HepG2 (cell line): ENCODE measurements around the gene MAT2A. TPM values are rescaled to one million over a fixed set of nuclear protein-coding genes. Genes with fewer than 3 reads are reported as not detected.

Experiments
- ARNTL ChIP-seq: sonication (generic); formaldehyde crosslinking; IDR thresholded peaks from 2 replicates; pipeline ENCODE4 v1.4.0; 2020; ENCODE audit warnings: mild to moderate bottlenecking, missing genetic modification reagents
- NKX3-1 ChIP-seq: sonication (generic); formaldehyde crosslinking; IDR thresholded peaks from 2 replicates; pipeline ENCODE4 v1.5.0; 2020; ENCODE audit warnings: missing genetic modification reagents
- ZBTB40 ChIP-seq, 2 experiments: fragments of 450-650 bp in 1 of 2; sonication (generic) in 1 of 2; formaldehyde crosslinking in 1 of 2; IDR thresholded peaks; 2 replicates each; pipeline versions ENCODE4 v1.6.1 to v1.8.0; 2016 to 2022; ENCODE audit warnings: antibody characterized with exemption in 1 of 2, mild to moderate bottlenecking in 1 of 2, missing genetic modification reagents in 1 of 2
- ZBTB42 ChIP-seq: sonication (generic); formaldehyde crosslinking; IDR thresholded peaks from 2 replicates; pipeline ENCODE4 v1.5.0; 2020; ENCODE audit warnings: mild to moderate bottlenecking, missing genetic modification reagents
- ZFP91 ChIP-seq: sonication (generic); formaldehyde crosslinking; IDR thresholded peaks from 2 replicates; pipeline ENCODE4 v1.9.0; 2022; ENCODE audit warnings: missing genetic modification reagents, mild to moderate bottlenecking, borderline replicate concordance
- ZNF318 ChIP-seq: sonication (generic); formaldehyde crosslinking; IDR thresholded peaks from 2 replicates; pipeline ENCODE4 v1.4.0; 2020; ENCODE audit warnings: mild to moderate bottlenecking, missing genetic modification reagents
- ZNF790 ChIP-seq: sonication (generic); formaldehyde crosslinking; IDR thresholded peaks from 2 replicates; pipeline ENCODE4 v1.8.0; 2022; ENCODE audit warnings: missing genetic modification reagents, mild to moderate bottlenecking, borderline replicate concordance
- polyA plus RNA-seq, 8 experiments: library from polyadenylated mRNA; depleted of rRNA in 3 of 8; stranded (reverse) in 7 of 8; unstranded in 1 of 8; fragments of >200 nt; fragmentation: Illumina TruSeq in 4 of 8; extraction: Trizol in 4 of 8; gene quantifications; 2 replicates each; pipeline versions ENCODE4 v1.2.1 to v1.2.3, GENCODE V29; 2011 to 2016; ENCODE audit warnings: low read depth in 4 of 8, missing spikeins in 1 of 8, mixed read lengths in 1 of 8; ENCODE audit not compliant: insufficient read depth in 1 of 8
- total RNA-seq, 5 experiments: library from RNA; depleted of rRNA; stranded (reverse); fragments of >200 nt; fragmentation: Illumina TruSeq; extraction: Trizol; gene quantifications; 2 replicates each; pipeline ENCODE4 v1.2.3, GENCODE V29; 2016; ENCODE audit warnings: low read depth in 1 of 5

The MAT2A gene
- total and polyA plus RNA-seq, 2 of the 13 experiments (the other 11 are each of a cell fraction or from before 2014, with no cell fraction given) = 155 to 331 TPM

GRCh38 chr2:85561280-85562212, 22.6 kb downstream of the MAT2A start, which contains the start of gene GGCX (continued):
- no peak; the same call in 1 of the 2 replicates for TF ChIP-seq ZNF318 (CRISPR knock-in tag)
- peak; percentile 89 for TF ChIP-seq ZNF790
- TF ChIP-seq ZBTB42 (CRISPR knock-in tag) = 0 out of 2 replicates have a peak, but pooled peaks have one; percentile 28
- TF ChIP-seq ZBTB40 (IDR thresholded peaks at IDR 0.05) = no peak
- peak; percentile 81; the same call in 1 of the 2 replicates for TF ChIP-seq ZBTB40 (CRISPR knock-in tag; IDR thresholded peaks at IDR 0.05)
- TF ChIP-seq NKX3-1 (CRISPR knock-in tag) = peak; percentile 33; the same call in 1 of the 2 replicates
- peak; percentile 74; the same call in 1 of the 2 replicates for TF ChIP-seq ARNTL (CRISPR knock-in tag)
- TF ChIP-seq ZFP91 = peak; percentile 84
